ENCODE results near the gene GJC1. TPM values are rescaled to one million over a fixed set of nuclear protein-coding genes. Genes with fewer than 3 reads are reported as not detected.
A peak's percentile ranks its signal among the peaks of the same experiment; 100 is the strongest.

The GJC1 gene
- polyA plus RNA-seq, 5 donors, result 36.5 to 45.7 (median 39.9) TPM

- no peak for DNase-seq
Observed at GRCh38 chr17:44804302-44805089, 25.6 kb downstream of the GJC1 start.

- no peak for DNase-seq
Observed at GRCh38 chr17:44801880-44802279, 28.2 kb downstream of the GJC1 start.

- DNase-seq, result no peak
Observed at GRCh38 chr17:44798356-44798755, 31.7 kb downstream of the GJC1 start.

- no peak for DNase-seq
Observed at GRCh38 chr17:44797802-44798201, 32.3 kb downstream of the GJC1 start.

GRCh38 chr17:44796731-44797130 lies 33.4 kb downstream of the GJC1 start:
- DNase-seq, result no peak

GRCh38 chr17:44795928-44796327 lies 34.2 kb downstream of the GJC1 start:
- no peak for DNase-seq

GRCh38 chr17:44795421-44795820 lies 34.7 kb downstream of the GJC1 start:
- DNase-seq, result no peak

- DNase-seq, result no peak
Observed at GRCh38 chr17:44794851-44795413, 35.2 kb downstream of the GJC1 start.

- no peak for DNase-seq
Observed at GRCh38 chr17:44793885-44794842, 35.9 kb downstream of the GJC1 start.

- DNase-seq, result no peak
Observed at GRCh38 chr17:44792276-44792675, 37.8 kb downstream of the GJC1 start.

- no peak for DNase-seq
Observed at GRCh38 chr17:44788139-44788538, 41.9 kb downstream of the GJC1 start.

GRCh38 chr17:44787271-44787940 lies 42.7 kb downstream of the GJC1 start:
- no peak for DNase-seq

GRCh38 chr17:44786551-44787081 lies 43.5 kb downstream of the GJC1 start:
- DNase-seq, result no peak

- no peak for DNase-seq
Observed at GRCh38 chr17:44785921-44786320, 44.2 kb downstream of the GJC1 start.

GRCh38 chr17:44782326-44782850 lies 47.7 kb downstream of the GJC1 start:
- no peak for DNase-seq

GRCh38 chr17:44781551-44782325 lies 48.3 kb downstream of the GJC1 start:
- no peak for DNase-seq

- no peak for DNase-seq
Observed at GRCh38 chr17:44780845-44781480, 49.1 kb downstream of the GJC1 start.

GRCh38 chr17:44780161-44780560 lies 49.9 kb downstream of the GJC1 start:
- DNase-seq, result no peak

GRCh38 chr17:44779211-44780025 lies 50.7 kb downstream of the GJC1 start:
- DNase-seq, result peak; percentile 76 to 80
